DMS153 treated with DMSO at 0.1 percent for 48 hours (cell line): Measurements from ENCODE around the gene SMAD6.
A peak's percentile ranks its signal among the peaks of the same experiment; 100 is the strongest.

Experiments
- DNase-seq: peaks from one replicate; lab custom pipeline; 2025; ENCODE audit not compliant: unreplicated experiment; lab: John Stamatoyannopoulos, UW

SMAD6 gene

GRCh38 chr15:66702035-66702786 is at the start of gene SMAD6:
Gene SMAD6, plus strand, starts transcription at chr15:66702236. Its CDS starts 1,023 bp downstream, at chr15:66703259.
- peak; percentile 55 for DNase-seq

DNA sequence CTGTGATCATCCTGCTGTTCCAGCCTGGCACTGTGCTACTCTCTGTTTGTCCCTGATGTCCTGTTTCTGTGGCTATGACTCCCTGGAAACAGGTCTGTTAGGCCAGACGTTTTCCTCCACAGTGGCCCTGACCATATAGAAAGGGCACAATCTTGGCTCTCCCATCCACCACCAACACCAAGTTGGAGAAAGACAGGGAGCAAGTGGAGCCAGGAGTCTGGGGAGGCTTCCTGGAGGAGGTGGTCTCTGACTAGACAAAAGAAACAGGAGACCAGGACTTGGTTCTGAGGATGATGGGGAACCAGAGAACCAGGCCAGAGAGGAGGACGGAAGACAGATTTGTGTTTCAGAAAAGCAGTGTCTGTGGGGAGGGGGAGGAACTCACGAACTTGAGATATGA is 49.2 kb upstream of the SMAD6 start:
- DNase-seq, result no peak

DNA sequence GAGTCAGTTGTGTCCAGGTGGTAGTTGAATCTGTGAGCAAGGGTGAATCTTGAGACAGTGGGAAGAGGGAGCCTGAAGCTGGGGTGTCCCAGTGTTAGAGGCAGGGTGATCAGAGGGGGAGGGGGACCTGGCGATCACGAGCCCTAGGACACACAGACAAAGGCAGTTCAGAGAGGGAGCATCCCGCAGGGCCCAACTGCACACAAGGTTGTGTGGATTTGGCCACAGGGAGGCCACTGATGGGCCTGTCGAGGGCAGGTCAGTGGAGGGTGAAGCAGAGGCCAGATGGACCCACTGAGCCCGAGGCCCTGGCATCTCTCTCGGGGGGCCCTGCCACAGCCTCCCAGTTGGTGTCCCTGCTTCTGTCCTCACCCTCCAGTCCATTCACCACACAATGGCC is 48.6 kb upstream of the SMAD6 start:
- no peak for DNase-seq

GRCh38 chr15:66653852-66654251 is 48.2 kb upstream of the SMAD6 start:
- no peak for DNase-seq

DNA sequence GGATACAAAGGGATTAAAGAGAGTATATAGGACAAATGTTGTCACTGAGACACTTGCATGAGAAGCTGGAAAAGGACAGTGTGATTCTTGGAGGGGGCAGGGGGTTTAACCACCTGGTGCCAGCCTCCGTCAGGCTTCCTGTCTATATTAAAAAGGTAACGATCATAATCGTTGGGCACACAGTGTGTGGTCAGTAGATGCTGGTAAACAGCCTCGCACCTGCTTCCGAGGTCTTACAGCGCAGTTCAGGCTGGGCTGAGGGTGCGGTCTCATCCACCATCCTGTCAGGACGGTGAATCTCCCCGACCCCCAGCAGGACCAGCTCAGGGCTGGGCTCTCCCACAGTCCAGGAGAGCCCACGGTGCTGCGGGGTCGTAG is 47.7 kb upstream of the SMAD6 start:
- DNase-seq, result no peak

DNA sequence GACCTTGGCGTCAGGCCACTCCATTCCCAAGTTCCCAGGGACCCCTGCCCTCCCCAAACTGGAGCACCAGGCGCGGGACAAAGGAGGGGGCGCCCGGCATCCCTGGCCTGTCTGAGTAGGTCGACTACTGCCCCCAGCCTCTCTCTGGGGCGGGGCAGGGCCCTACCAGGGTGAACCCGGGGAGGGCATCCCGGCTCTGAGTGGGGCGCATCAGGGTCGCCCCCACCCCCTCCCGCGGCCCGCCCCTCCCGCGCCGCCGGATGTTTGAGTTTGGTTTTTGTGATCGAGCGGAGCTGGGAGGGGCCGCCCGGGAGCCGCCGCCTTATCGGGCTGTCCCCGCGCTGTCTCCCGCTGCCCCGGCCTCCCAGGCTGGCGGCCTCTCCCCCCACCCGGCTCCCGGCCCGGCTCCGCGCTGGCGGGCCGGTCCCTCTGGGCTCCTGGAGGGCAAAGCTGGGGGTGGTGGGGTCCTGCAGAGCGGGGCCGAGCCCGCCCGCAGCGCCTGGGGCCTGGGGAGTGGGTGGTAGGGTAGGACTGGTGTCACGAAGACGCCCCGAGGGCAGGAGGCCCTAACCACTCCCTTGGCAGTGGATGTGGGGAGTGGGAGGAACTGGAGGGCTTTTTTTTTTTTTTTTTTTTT is 47.2 kb upstream of the SMAD6 start:
- no peak for DNase-seq

- DNase-seq, result no peak
Observed at GRCh38 chr15:66655511-66655910, 46.5 kb upstream of the SMAD6 start.

DNA sequence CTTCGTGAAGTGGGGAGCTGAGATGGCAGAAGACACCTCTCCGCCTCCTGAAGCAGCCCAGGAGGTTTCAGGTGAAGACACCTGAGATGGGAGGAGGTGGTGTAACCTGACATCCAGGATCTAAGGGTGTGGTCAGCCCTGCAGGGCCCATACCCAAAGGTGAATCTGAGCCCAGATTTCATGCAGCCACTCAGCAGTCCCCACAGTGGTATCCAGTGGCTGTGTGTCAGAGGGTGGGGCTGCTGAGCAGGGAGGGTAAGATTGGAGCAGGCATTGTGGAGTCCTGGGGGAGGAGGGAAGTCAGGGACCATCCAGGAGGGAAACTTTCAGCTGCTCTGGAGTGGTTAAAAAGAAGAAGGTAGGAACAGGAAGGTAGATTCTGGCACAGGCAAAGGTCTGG is 46.0 kb upstream of the SMAD6 start:
- DNase-seq, result no peak

DNA sequence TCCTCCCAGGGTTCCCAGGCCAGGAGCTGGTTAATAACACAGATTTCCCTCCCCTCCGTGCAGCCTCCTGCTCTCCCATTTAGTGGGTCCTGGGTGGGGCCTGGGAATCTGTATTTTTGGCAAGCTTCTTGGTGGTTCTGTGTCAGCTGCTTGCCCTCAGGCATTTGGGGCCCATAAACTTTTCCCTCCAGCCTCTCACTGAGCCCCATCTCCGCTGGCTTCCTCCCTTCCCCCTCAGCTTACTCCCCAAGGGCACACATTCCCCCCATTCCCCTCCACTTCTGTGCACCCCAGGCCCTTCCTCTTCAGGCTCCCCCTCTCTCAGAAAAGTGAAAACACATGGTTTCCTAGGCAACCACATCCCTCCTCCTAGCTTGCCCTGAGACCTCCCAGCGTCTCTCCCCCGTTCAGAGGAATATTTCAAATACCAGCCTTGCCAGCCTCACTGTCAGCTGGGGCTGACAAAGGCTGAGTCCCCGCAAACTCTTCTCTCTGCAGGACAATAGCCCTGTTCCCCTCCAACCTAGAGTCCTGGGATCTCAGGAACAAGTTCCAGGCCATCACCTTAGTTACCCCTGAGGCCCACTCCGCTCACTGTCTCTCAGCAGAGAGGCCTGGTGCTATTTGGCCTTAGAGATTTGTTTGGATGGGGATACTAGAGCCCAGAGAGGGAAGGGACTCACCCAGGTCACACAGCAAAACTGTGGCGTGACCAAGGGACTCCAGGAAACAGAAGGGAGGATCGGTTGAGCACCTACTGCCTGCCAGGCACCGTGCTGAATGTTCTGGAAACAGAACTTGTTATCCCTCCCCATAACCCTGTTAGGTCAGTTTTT is 44.6 kb upstream of the SMAD6 start:
- no peak for DNase-seq

DNA sequence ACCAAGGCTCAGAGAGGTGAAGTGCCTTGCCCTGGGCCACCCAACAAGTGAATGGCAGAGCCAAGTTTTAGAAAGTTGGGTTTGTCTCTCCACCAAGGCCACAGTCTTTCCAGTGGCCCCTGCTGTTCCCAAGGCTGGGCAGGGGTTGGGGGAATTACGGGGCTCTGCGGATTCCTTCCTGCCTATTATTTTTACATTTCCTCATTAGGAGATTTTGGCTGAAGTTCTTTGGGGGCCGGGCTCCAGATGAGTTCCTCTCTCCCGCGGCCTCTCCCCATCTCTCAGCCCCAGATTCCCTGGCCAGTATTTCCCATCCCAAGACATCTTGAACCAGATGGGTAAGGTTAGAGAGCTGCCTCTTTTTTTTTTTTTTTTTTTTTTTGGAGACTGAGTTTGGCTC is 44.0 kb upstream of the SMAD6 start:
- DNase-seq, result no peak

GRCh38 chr15:66658855-66659254 is 43.2 kb upstream of the SMAD6 start:
- DNase-seq, result no peak

GRCh38 chr15:66659384-66659783 is 42.7 kb upstream of the SMAD6 start:
- DNase-seq, result no peak

GRCh38 chr15:66661432-66662096 is 40.5 kb upstream of the SMAD6 start:
- DNase-seq, result no peak

DNA sequence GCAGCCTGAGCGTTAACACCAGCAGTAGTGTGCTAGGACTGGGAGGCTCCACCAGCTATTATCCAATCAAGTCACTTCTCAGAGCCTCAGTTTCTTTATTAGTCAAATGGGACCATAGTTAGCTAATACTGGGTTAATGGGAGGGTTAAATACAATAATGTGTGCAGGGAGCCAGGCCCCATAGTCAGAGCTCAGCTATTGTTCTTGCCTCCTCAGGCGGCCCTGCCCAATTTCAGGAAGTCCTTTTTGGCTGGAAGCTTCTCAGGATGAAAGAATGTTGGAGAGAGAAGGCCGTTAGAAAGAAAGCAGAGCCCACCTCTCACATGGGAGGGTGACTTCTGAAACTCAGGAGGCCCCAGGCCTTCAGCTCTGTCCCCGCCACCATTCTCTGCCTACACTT is 39.5 kb upstream of the SMAD6 start:
- DNase-seq, result no peak

- DNase-seq, result no peak
Observed at GRCh38 chr15:66663664-66664063, 38.4 kb upstream of the SMAD6 start.

GRCh38 chr15:66670175-66670574 is 31.9 kb upstream of the SMAD6 start:
- no peak for DNase-seq

GRCh38 chr15:66670762-66671580 is 31.1 kb upstream of the SMAD6 start:
- peak; percentile 13 for DNase-seq

DNA sequence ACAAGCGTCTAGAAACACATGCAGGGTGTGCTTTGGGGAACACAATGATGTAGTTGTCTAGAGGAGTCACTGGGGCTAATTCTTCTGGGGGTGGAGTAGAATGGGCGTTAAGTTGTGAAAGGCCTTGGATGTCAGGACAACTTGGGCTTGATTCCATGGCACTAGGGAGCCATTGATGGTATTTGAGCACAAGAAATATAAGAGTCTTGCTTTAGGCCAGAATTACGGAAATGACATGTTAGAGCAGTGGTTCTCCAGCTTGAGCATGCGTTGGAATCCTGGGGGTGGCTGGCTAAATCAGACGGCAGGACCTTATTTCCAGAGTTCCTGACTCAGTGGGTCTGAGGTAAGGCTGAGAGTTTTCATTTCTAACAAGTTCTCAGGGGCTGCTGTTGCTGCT is 29.2 kb upstream of the SMAD6 start:
- no peak for DNase-seq

DNA sequence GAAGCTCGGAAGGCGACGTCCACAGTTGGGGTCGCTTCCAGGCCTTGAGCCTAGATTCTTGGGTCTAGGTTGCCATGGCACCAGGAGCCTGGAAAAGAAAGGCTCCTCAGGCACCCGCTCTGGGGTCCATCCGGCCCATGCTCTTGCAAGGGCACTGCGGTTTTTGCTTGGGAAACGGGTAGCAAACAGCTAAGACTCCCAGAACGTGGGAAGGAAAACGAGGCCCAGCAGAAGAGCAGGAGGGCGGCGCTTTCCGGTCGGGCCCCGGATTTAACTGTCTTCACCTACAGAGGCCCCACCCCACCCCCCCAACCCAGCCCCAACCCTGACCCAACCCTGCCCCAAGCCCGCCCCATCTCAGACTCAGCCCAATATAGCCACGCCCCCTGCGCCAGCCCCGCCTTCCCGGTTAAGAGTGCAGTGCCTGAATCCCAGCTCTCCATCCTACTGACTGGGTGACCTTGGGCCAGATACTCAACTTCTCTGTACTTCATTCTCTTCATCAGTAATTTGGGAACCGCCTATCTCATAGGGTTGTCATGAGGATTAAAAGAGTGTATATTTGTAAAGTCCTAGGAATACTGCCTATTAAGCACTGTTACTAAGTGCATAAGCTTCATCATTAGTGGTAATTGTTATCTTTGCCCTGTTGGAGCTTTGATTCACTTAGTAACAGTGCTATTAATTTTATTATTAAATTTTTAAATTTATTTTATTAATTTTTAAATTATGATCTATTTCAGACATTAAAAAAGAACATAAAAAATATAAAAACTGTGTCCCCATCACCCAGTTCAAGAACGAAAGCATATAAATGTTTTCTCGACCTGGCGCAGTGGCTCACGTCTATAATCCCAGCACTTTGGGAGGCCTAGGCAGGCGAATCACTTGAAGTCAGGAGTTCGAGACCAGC is 28.4 kb upstream of the SMAD6 start:
- no peak for DNase-seq

DNA sequence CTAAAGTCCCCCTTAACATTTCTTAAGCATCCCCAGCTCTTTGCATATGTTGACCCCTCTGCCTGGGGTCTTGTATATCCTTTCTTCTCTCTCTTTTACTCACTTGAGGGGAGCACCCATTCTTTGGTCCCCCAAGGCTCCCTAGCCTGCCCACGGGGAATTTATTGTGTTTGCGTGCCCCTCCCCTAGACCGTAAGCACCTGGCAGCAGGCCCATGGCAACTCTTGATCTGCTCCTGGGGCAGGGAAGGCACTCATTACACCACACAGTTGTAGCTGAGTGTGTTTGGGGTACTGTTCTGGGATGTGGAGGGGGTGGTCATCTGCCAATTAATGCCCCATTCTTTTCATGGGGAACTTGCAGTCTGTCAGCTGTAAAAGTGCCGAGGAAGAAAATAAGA is 27.3 kb upstream of the SMAD6 start:
- DNase-seq, result no peak
